OCI-LY1 (cell line): ENCODE measurements around the gene S100A14.

Source experiments
- H2AFZ ChIP-seq: fragments of 200-600 bp; sonication (generic), shearing (Covaris generic); 2 replicates; pipeline ENCODE4 v1.6.0; 2014; ENCODE audit warnings: antibody characterized with exemption, mild to moderate bottlenecking, low read length
- H3F3A ChIP-seq: fragments of 200-600 bp; sonication (generic), shearing (Covaris generic); 2 replicates; pipeline ENCODE4 v1.6.0; 2014; ENCODE audit warnings: mild to moderate bottlenecking, antibody characterized with exemption, low read length, moderate library complexity; ENCODE audit not compliant: insufficient read depth
- H3K27ac ChIP-seq: fragments of 200-600 bp; sonication (generic); 2 replicates; pipeline ENCODE4 v1.5.1; 2014; ENCODE audit warnings: low read length, mixed run types, mild to moderate bottlenecking, low read depth; ENCODE audit not compliant: poor library complexity, severe bottlenecking
- H3K27me3 ChIP-seq: fragments of 200-600 bp; sonication (generic); 2 replicates; pipeline ENCODE4 v1.6.0; 2014; ENCODE audit warnings: antibody characterized with exemption, mild to moderate bottlenecking, low read length, moderate library complexity; ENCODE audit not compliant: insufficient read depth
- H3K36me3 ChIP-seq: fragments of 200-600 bp; sonication (generic); 2 replicates; pipeline ENCODE4 v1.6.1; 2014; ENCODE audit warnings: mild to moderate bottlenecking, antibody characterized with exemption, low read length, moderate library complexity, mixed read lengths; ENCODE audit not compliant: insufficient read depth
- H3K4me1 ChIP-seq: fragments of 200-600 bp; sonication (generic); 2 replicates; pipeline ENCODE4 v1.5.1; 2014; ENCODE audit warnings: mild to moderate bottlenecking, low read length, moderate library complexity; ENCODE audit not compliant: insufficient read depth, severe bottlenecking
- H3K4me2 ChIP-seq: fragments of 200-600 bp; sonication (generic), shearing (Covaris generic); 2 replicates; pipeline ENCODE4 v1.6.1; 2014; ENCODE audit warnings: low read length
- H3K4me3 ChIP-seq: fragments of 200-600 bp; sonication (generic); 2 replicates; pipeline ENCODE4 v1.5.1; 2014; ENCODE audit warnings: low read length, low read depth, mild to moderate bottlenecking, mixed read lengths; ENCODE audit not compliant: poor library complexity, severe bottlenecking
- H3K79me2 ChIP-seq: fragments of 200-600 bp; shearing (Covaris generic); 2 replicates; pipeline ENCODE4 v1.6.1; 2016; ENCODE audit warnings: mixed run types, low read length, mixed read lengths; ENCODE audit not compliant: insufficient read depth
- H3K9ac ChIP-seq: fragments of 200-600 bp; sonication (generic), shearing (Covaris generic); 2 replicates; pipeline ENCODE4 v1.6.1; 2014; ENCODE audit warnings: mild to moderate bottlenecking, low read length, mixed read lengths
- H3K9me2 ChIP-seq: fragments of 200-600 bp; sonication (generic), shearing (Covaris generic); 2 replicates; pipeline ENCODE4 v1.6.1; 2014; ENCODE audit warnings: low read depth, mild to moderate bottlenecking, low read length, mixed read lengths
- H3K9me3 ChIP-seq: fragments of 200-600 bp; shearing (Covaris generic); 2 replicates; pipeline ENCODE4 v1.6.1; 2014; ENCODE audit warnings: low read length, mixed read lengths
- H4K20me1 ChIP-seq: fragments of 200-600 bp; sonication (generic), shearing (Covaris generic); 2 replicates; pipeline ENCODE4 v1.6.0; 2016; ENCODE audit warnings: mild to moderate bottlenecking, low read length; ENCODE audit not compliant: insufficient read depth
- CTCF ChIP-seq: fragments of 200-600 bp; sonication (generic), shearing (Covaris generic); IDR thresholded peaks from 2 replicates; pipeline ENCODE4 v1.5.1; 2017; ENCODE audit warnings: mild to moderate bottlenecking, antibody characterized with exemption, low read length, moderate library complexity, mixed read lengths
- EZH2 ChIP-seq: fragments of 200-600 bp; sonication (generic), shearing (Covaris generic); IDR thresholded peaks from 2 replicates; pipeline ENCODE4 v1.8.0; 2017; ENCODE audit warnings: borderline replicate concordance, mixed run types, mild to moderate bottlenecking, antibody characterized with exemption, low read length, moderate library complexity, mixed read lengths

S100A14 gene

GRCh38 chr1:153636312-153636711, 20.2 kb upstream of the S100A14 start:
- peaks cover 59% of the 10 kb centered on the region for H3K36me3 ChIP-seq
- no peaks in the 10 kb centered on the region for H3K9me2 ChIP-seq
- no peaks in the 10 kb centered on the region for H3K27me3 ChIP-seq
- no peak overlapping the region for H2AFZ ChIP-seq
- H3K9ac ChIP-seq: no peak overlapping the region; the same call in 1 of the 2 replicates
- H3K4me1 ChIP-seq: peaks cover 17% of the 10 kb centered on the region
- H3K79me2 ChIP-seq: peaks cover 6% of the 10 kb centered on the region; the same call in 1 of the 2 replicates
- peak overlapping the region; percentile 65; the same call in 1 of the 2 replicates for H3K4me2 ChIP-seq
- TF ChIP-seq EZH2: no peak
- TF ChIP-seq CTCF: no peak
- peak overlapping the region; percentile 99 for H3K27ac ChIP-seq
- H3K4me3 ChIP-seq: peak overlapping the region; percentile 81
- H4K20me1 ChIP-seq: no peaks in the 10 kb centered on the region
- H3K9me3 ChIP-seq: no peaks in the 10 kb centered on the region
- no peaks in the 10 kb centered on the region for H3F3A ChIP-seq

- H3K27ac ChIP-seq: peak overlapping the region; percentile 99
- peak overlapping the region; percentile 81 for H3K4me3 ChIP-seq
- no peak overlapping the region for H2AFZ ChIP-seq
- no peaks in the 10 kb centered on the region for H3K9me3 ChIP-seq
- no peaks in the 10 kb centered on the region for H3K9me2 ChIP-seq
- peak overlapping the region; percentile 65 for H3K4me2 ChIP-seq
- peaks cover 17% of the 10 kb centered on the region for H3K4me1 ChIP-seq
- no peaks in the 10 kb centered on the region for H3K27me3 ChIP-seq
- H3K79me2 ChIP-seq: peaks cover 6% of the 10 kb centered on the region; the same call in 1 of the 2 replicates
- H4K20me1 ChIP-seq: no peaks in the 10 kb centered on the region
- no peak for TF ChIP-seq CTCF
- no peak for TF ChIP-seq EZH2
- no peaks in the 10 kb centered on the region for H3F3A ChIP-seq
- H3K36me3 ChIP-seq: peaks cover 54% of the 10 kb centered on the region
- peak overlapping the region; percentile 96; the same call in 1 of the 2 replicates for H3K9ac ChIP-seq
Measured at GRCh38 chr1:153635872-153636271, 19.7 kb upstream of the S100A14 start.

- Histone ChIP-seq H3K79me2 (peaks cover 6% of the 10 kb centered on the region; the same call in 1 of the 2 replicates), H3K9me3 (no peaks in the 10 kb centered on the region), H4K20me1 (no peaks in the 10 kb centered on the region), H2AFZ (no peak within 1 kb of the TSS), H3K27ac (peak within 1 kb of the TSS; percentile 99), H3K36me3 (peaks cover 36% of the 10 kb centered on the region), H3K27me3 (no peaks in the 10 kb centered on the region), H3K4me2 (peak within 1 kb of the TSS; percentile 65), H3K9me2 (no peaks in the 10 kb centered on the region), H3K4me3 (peak within 1 kb of the TSS; percentile 81), H3K9ac (peak within 1 kb of the TSS; percentile 96), H3F3A (no peaks in the 10 kb centered on the region), H3K4me1 (peaks cover 17% of the 10 kb centered on the region)
- TF ChIP-seq EZH2 (no peak), CTCF (no peak)
Measured at GRCh38 chr1:153633754-153634665, 17.9 kb upstream of the S100A14 start, which contains the start of gene CHTOP. TSS of gene CHTOP (plus strand) at chr1:153634066. CDS start at chr1:153636589, 2,523 bp downstream.
